Osteocyte (in vitro differentiated cells): ENCODE measurements around the gene TSPAN18. TPM values are rescaled to one million over a fixed set of nuclear protein-coding genes. Genes with fewer than 3 reads are reported as not detected.

Experiments used
- DNase-seq: peaks from one replicate; pipeline ENCODE4 v3.0.0; 2021; ENCODE audit warnings: mixed read lengths; ENCODE audit not compliant: unreplicated experiment; ENCODE audit errors: extremely low spot score
- H3K27ac Mint-ChIP-seq: one replicate; pipeline ENCODE4 v1.8.0; 2021; ENCODE audit warnings: mild to moderate bottlenecking, mixed read lengths; ENCODE audit not compliant: unreplicated experiment
- H3K27me3 Mint-ChIP-seq: one replicate; pipeline ENCODE4 v1.8.0; 2021; ENCODE audit warnings: mixed read lengths; ENCODE audit not compliant: unreplicated experiment
- H3K36me3 Mint-ChIP-seq: one replicate; pipeline ENCODE4 v1.8.0; 2021; ENCODE audit warnings: mixed read lengths; ENCODE audit not compliant: unreplicated experiment
- H3K4me1 Mint-ChIP-seq: one replicate; pipeline ENCODE4 v1.8.0; 2021; ENCODE audit warnings: mixed read lengths; ENCODE audit not compliant: unreplicated experiment
- H3K4me3 Mint-ChIP-seq: one replicate; pipeline ENCODE4 v1.8.0; 2021; ENCODE audit warnings: mild to moderate bottlenecking, moderate library complexity, mixed read lengths; ENCODE audit not compliant: unreplicated experiment
- H3K9me3 Mint-ChIP-seq: one replicate; pipeline ENCODE4 v1.8.0; 2021; ENCODE audit warnings: mixed read lengths; ENCODE audit not compliant: unreplicated experiment
- total RNA-seq: library from RNA; stranded (reverse); gene quantifications from 2 replicates; pipeline ENCODE4 v1.2.1, GENCODE V29; 2021
- TF ChIP-seq, protein P1 (sequence below): fragments of 200-600 bp; sonication (generic); IDR thresholded peaks from 2 replicates; pipeline ENCODE4 v1.5.0; 2021; ENCODE audit warnings: antibody characterized with exemption, mild to moderate bottlenecking, moderate library complexity

Gene TSPAN18
- total RNA-seq, 1 donor from 2014 or later: 13.4 TPM

- TF ChIP-seq, protein P1, sequence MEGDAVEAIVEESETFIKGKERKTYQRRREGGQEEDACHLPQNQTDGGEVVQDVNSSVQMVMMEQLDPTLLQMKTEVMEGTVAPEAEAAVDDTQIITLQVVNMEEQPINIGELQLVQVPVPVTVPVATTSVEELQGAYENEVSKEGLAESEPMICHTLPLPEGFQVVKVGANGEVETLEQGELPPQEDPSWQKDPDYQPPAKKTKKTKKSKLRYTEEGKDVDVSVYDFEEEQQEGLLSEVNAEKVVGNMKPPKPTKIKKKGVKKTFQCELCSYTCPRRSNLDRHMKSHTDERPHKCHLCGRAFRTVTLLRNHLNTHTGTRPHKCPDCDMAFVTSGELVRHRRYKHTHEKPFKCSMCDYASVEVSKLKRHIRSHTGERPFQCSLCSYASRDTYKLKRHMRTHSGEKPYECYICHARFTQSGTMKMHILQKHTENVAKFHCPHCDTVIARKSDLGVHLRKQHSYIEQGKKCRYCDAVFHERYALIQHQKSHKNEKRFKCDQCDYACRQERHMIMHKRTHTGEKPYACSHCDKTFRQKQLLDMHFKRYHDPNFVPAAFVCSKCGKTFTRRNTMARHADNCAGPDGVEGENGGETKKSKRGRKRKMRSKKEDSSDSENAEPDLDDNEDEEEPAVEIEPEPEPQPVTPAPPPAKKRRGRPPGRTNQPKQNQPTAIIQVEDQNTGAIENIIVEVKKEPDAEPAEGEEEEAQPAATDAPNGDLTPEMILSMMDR: no peak
- peaks cover 2% of the 10 kb centered on the region for H3K36me3 Mint-ChIP-seq
- no peak overlapping the region for H3K4me3 Mint-ChIP-seq
- no peaks in the 10 kb centered on the region for H3K27me3 Mint-ChIP-seq
- H3K27ac Mint-ChIP-seq: no peak overlapping the region
- H3K4me1 Mint-ChIP-seq: peaks cover 14% of the 10 kb centered on the region
- DNase-seq: no peak
- peaks cover 3% of the 10 kb centered on the region for H3K9me3 Mint-ChIP-seq
These were observed 21.8 kb downstream of the TSPAN18 start for GRCh38 chr11:44748606-44749005.

DNA sequence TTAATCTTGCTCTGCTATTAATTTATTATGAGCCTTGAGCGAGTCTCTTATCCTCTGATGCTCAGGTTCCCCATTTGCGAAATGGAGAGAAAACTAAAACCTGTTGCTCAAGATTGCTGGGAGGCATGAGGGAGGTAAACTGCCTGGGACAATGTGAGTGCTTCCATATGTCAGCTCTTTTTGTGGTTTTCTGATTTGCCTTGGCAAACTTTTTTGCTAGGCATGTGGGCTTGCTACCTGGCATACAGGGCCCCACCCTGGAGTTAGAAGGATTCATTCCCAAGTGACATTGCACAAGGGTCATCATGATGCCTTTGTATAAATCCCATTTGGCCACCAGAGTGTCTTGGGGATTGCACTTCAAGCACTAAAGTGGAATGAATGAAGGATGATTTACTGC lies 22.4 kb downstream of the TSPAN18 start:
- Mint-ChIP-seq H3K27ac (no peak overlapping the region), H3K4me1 (peaks cover 16% of the 10 kb centered on the region), H3K9me3 (peaks cover 3% of the 10 kb centered on the region), H3K36me3 (peaks cover 2% of the 10 kb centered on the region), H3K4me3 (no peak overlapping the region), H3K27me3 (no peaks in the 10 kb centered on the region)
- TF ChIP-seq, protein P1: no peak
- no peak for DNase-seq

DNA sequence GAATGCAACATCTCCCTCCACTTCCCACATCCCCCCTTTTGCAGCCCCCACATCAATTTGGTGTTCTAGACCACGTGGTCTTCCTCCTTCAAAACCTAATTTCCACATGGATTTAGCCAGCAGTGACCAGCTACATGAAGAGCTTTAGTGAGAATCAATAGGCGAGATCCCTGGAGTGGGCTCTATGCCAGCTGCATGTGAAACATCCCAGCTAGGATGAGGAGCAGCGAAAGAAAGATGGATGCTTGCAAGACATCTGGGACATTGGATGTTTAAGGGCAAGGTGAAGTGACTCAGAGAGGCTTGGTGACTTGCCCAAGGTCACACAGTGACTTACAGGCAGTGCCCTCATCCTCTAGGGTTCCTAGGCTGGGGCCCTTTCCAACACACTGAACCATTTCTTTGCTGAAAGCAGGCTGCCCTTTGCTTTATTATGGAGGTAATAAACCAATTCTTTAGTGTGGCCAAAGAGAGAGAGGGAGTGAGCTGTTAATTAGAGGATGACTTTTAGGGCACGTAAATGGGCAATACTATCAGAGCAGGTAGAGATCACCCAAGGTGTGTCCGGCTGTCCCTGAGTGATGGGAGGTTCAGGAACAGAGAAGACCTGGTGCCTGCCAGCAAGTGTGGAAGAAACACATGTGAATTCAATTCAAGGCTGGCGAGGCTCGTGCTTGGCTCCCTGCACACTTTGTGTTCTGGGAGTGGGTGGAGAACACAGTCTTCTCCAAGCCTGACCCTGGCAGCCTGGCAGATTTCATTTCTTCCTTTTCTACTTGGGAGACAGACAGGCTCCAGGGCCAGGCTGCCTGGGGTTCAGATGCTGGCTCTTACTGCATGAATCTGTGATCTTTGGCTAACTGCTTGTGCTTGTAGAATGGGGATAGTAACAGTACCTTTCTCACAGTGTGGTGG lies 24.0 kb downstream of the TSPAN18 start:
- Mint-ChIP-seq H3K36me3 (peaks cover 2% of the 10 kb centered on the region), H3K27ac (no peak overlapping the region), H3K27me3 (peaks cover 3% of the 10 kb centered on the region), H3K9me3 (peaks cover 3% of the 10 kb centered on the region), H3K4me1 (peaks cover 24% of the 10 kb centered on the region), H3K4me3 (no peak overlapping the region)
- TF ChIP-seq, protein P1: no peak
- no peak for DNase-seq

- TF ChIP-seq, protein P1: no peak
- peaks cover 3% of the 10 kb centered on the region for H3K27me3 Mint-ChIP-seq
- no peak overlapping the region for H3K27ac Mint-ChIP-seq
- DNase-seq: no peak
- H3K36me3 Mint-ChIP-seq: peaks cover 2% of the 10 kb centered on the region
- H3K4me1 Mint-ChIP-seq: peaks cover 32% of the 10 kb centered on the region
- H3K9me3 Mint-ChIP-seq: peaks cover 3% of the 10 kb centered on the region
- H3K4me3 Mint-ChIP-seq: no peak overlapping the region
These were observed 25.5 kb downstream of the TSPAN18 start for GRCh38 chr11:44752300-44752699.

- Mint-ChIP-seq H3K4me1 (peaks cover 32% of the 10 kb centered on the region), H3K27ac (no peak overlapping the region), H3K27me3 (peaks cover 3% of the 10 kb centered on the region), H3K9me3 (peaks cover 4% of the 10 kb centered on the region), H3K36me3 (peaks cover 2% of the 10 kb centered on the region), H3K4me3 (no peak overlapping the region)
- TF ChIP-seq, protein P1: no peak
- DNase-seq: no peak
These were observed 26.0 kb downstream of the TSPAN18 start for GRCh38 chr11:44752713-44753112.
